H1 (cell line): ENCODE measurements around the gene MACROD2. TPM values are rescaled to one million over a fixed set of nuclear protein-coding genes. Genes with fewer than 3 reads are reported as not detected.

Experiments used
- BACH1 ChIP-seq: IDR thresholded peaks from 2 replicates; pipeline ENCODE4 v1.6.1; 2012; ENCODE audit warnings: low read length, improper control_type of control experiment
- BCL11A ChIP-seq, 2 experiments: IDR thresholded peaks; one replicate each; pipeline ENCODE4 v1.6.1; 2011; ENCODE audit warnings: low read depth in 2 of 2, low read length in 2 of 2, mild to moderate bottlenecking in 2 of 2
- HDAC6 ChIP-seq: IDR thresholded peaks from one replicate; pipeline ENCODE4 v1.7.1; 2012; ENCODE audit warnings: low read depth, mild to moderate bottlenecking, inconsistent platforms, low read length, moderate library complexity
- POLR2A ChIP-seq, 2 experiments: IDR thresholded peaks; 1 replicate in 1 of 2; 2 replicates in 1 of 2; pipeline ENCODE4 v1.6.1; 2011; ENCODE audit warnings: low read depth in 2 of 2, low read length in 2 of 2, mild to moderate bottlenecking in 2 of 2; ENCODE audit errors: control extremely low read depth in 1 of 2
- RBBP5 ChIP-seq: IDR thresholded peaks from 2 replicates; pipeline ENCODE4 v1.7.1; 2012; ENCODE audit warnings: low read depth, mild to moderate bottlenecking, inconsistent platforms, low read length, moderate library complexity, borderline replicate concordance
- RXRA ChIP-seq: IDR thresholded peaks from 2 replicates; pipeline ENCODE4 v1.6.1; 2011; ENCODE audit warnings: low read depth, mild to moderate bottlenecking, low read length, moderate library complexity; ENCODE audit not compliant: insufficient read depth
- SP4 ChIP-seq: IDR thresholded peaks from 2 replicates; pipeline ENCODE4 v1.6.1; 2012; ENCODE audit warnings: low read length, inconsistent platforms
- polyA plus RNA-seq, 7 experiments: library from polyadenylated mRNA; depleted of rRNA in 3 of 7; stranded (reverse) in 5 of 7; unstranded in 2 of 7; fragments of >200 nt in 5 of 7; fragments of 200-250 nt in 2 of 7; gene quantifications; 1 replicate in 5 of 7; 2 replicates in 1 of 7; 4 replicates in 1 of 7; pipeline versions ENCODE4 v1.2.1 to v1.2.3, GENCODE V29; 2011 to 2013; ENCODE audit warnings: missing spikeins in 2 of 7, mixed read lengths in 2 of 7
- total RNA-seq: library from RNA; stranded (reverse); fragmentation: NEBNext Ultra II Directional; extraction: Animal tissue kit (Norgen Biotek cat#: 25700); gene quantifications from 2 replicates; pipeline ENCODE4 v1.2.1, GENCODE V29; 2021

Gene MACROD2
- total and polyA plus RNA-seq, 2 of the 8 experiments (the other 6 are each of a cell fraction or from before 2014, with no cell fraction given): 0.70 to 3.9 TPM

- TF ChIP-seq BACH1 (no peak), POLR2A (IDR thresholded peaks at IDR 0.05; ENCODE audit: control extremely low read depth in 1 of 2, low read depth in 2 of 2, low read length in 2 of 2) (no peak), RBBP5 (no peak), SP4 (no peak), HDAC6 (no peak), BCL11A (IDR thresholded peaks at IDR 0.05; ENCODE audit: low read depth in 2 of 2, low read length in 2 of 2) (no peak), RXRA (no peak)
Observed at GRCh38 chr20:14116037-14116436, 120.7 kb downstream of the MACROD2 start (continued).
